MM.1S (cell line): ENCODE results near the gene SLC17A9.

Experiments
- DNase-seq: peaks from one replicate; pipeline ENCODE4 v3.0.0-alpha.2; 2015
- H2AFZ ChIP-seq: fragments of 300-600 bp; sonication (generic); 2 replicates; pipeline ENCODE4 v1.6.0; 2016; ENCODE audit warnings: antibody characterized with exemption, low read length
- H3F3A ChIP-seq: fragments of 300-600 bp; sonication (generic); 2 replicates; pipeline ENCODE4 v1.6.1; 2016; ENCODE audit warnings: mild to moderate bottlenecking, antibody characterized with exemption, low read length, moderate library complexity, mixed read lengths; ENCODE audit not compliant: insufficient read depth
- H3K27ac ChIP-seq: fragments of 300-600 bp; sonication (generic); 2 replicates; pipeline ENCODE4 v1.5.1; 2016; ENCODE audit warnings: mild to moderate bottlenecking, low read length
- H3K27me3 ChIP-seq: fragments of 300-600 bp; sonication (generic); replicated peaks from 2 replicates; pipeline ENCODE4 v1.6.0; 2016; ENCODE audit warnings: low read length; ENCODE audit not compliant: insufficient read depth
- H3K36me3 ChIP-seq: fragments of 300-600 bp; sonication (generic); replicated peaks from 2 replicates; pipeline ENCODE4 v1.6.1; 2016; ENCODE audit warnings: mild to moderate bottlenecking, low read length, mixed read lengths; ENCODE audit not compliant: insufficient read depth
- H3K4me1 ChIP-seq: fragments of 300-600 bp; sonication (generic); 2 replicates; pipeline ENCODE4 v1.6.1; 2016; ENCODE audit warnings: low read length, mixed read lengths
- H3K4me2 ChIP-seq: fragments of 300-600 bp; sonication (generic); 2 replicates; pipeline ENCODE4 v1.6.0; 2016; ENCODE audit warnings: low read depth, low read length
- H3K4me3 ChIP-seq: fragments of 300-600 bp; sonication (generic); 2 replicates; pipeline ENCODE4 v1.5.1; 2016; ENCODE audit warnings: low read length, mixed read lengths
- H3K79me2 ChIP-seq: fragments of 300-600 bp; sonication (generic); 2 replicates; pipeline ENCODE4 v1.6.1; 2016; ENCODE audit warnings: mixed run types, low read length, mixed read lengths
- H3K9ac ChIP-seq: fragments of 300-600 bp; sonication (generic); 2 replicates; pipeline ENCODE4 v1.6.1; 2016; ENCODE audit warnings: low read length, mixed read lengths
- H3K9me2 ChIP-seq: fragments of 300-600 bp; sonication (generic); replicated peaks from 2 replicates; pipeline ENCODE4 v1.6.1; 2016; ENCODE audit warnings: mild to moderate bottlenecking, low read length, mixed read lengths; ENCODE audit not compliant: insufficient read depth
- H3K9me3 ChIP-seq: fragments of 300-600 bp; sonication (generic); replicated peaks from 2 replicates; pipeline ENCODE4 v1.6.1; 2016; ENCODE audit warnings: mild to moderate bottlenecking, low read length, mixed read lengths; ENCODE audit not compliant: insufficient read depth
- H4K20me1 ChIP-seq: fragments of 300-600 bp; sonication (generic); 2 replicates; pipeline ENCODE4 v1.6.1; 2016; ENCODE audit warnings: mild to moderate bottlenecking, low read length, moderate library complexity, mixed read lengths; ENCODE audit not compliant: insufficient read depth
- CTCF ChIP-seq: fragments of 300-600 bp; sonication (generic); IDR thresholded peaks from 2 replicates; pipeline ENCODE4 v1.5.1; 2016; ENCODE audit warnings: antibody characterized with exemption, low read length, mixed read lengths
- EZH2 ChIP-seq: fragments of 300-600 bp; sonication (generic); optimal IDR thresholded peaks from 2 replicates; pipeline ENCODE3; 2017; ENCODE audit warnings: low read depth, mild to moderate bottlenecking, antibody characterized with exemption, low read length, mixed read lengths
- EZH2phosphoT487 ChIP-seq: fragments of 300-600 bp; sonication (generic); IDR thresholded peaks from 2 replicates; pipeline ENCODE4 v1.6.1; 2018; ENCODE audit warnings: antibody characterized with exemption, low read length

Gene SLC17A9

GRCh38 chr20:62976886-62977285 lies 24.4 kb downstream of the SLC17A9 start:
- Histone ChIP-seq H3K9me3 (no peaks in the 10 kb centered on the region), H3K4me1 (peaks cover 16% of the 10 kb centered on the region), H3K27me3 (peaks cover 91% of the 10 kb centered on the region), H4K20me1 (no peaks in the 10 kb centered on the region), H3K4me2 (peak overlapping the region; percentile 72), H3F3A (no peaks in the 10 kb centered on the region), H3K9ac (no peak overlapping the region), H2AFZ (no peak overlapping the region), H3K27ac (no peak overlapping the region), H3K79me2 (no peaks in the 10 kb centered on the region), H3K36me3 (no peaks in the 10 kb centered on the region), H3K4me3 (no peak overlapping the region), H3K9me2 (no peaks in the 10 kb centered on the region)
- TF ChIP-seq EZH2phosphoT487, result no peak
- no peak for TF ChIP-seq CTCF
- TF ChIP-seq EZH2, result no peak
- DNase-seq, result no peak

GRCh38 chr20:62977613-62978560 lies 25.4 kb downstream of the SLC17A9 start:
- no peak overlapping the region; the same call in 1 of the 2 replicates for H3K9ac ChIP-seq
- H3K9me3 ChIP-seq, result no peaks in the 10 kb centered on the region
- no peak overlapping the region for H3K27ac ChIP-seq
- no peaks in the 10 kb centered on the region for H3K36me3 ChIP-seq
- no peaks in the 10 kb centered on the region for H4K20me1 ChIP-seq
- peaks cover 93% of the 10 kb centered on the region for H3K27me3 ChIP-seq
- H3K79me2 ChIP-seq, result no peaks in the 10 kb centered on the region
- DNase-seq, result peak; percentile 70
- TF ChIP-seq EZH2 (no peak), EZH2phosphoT487 (no peak), CTCF (no peak)
- H3K4me3 ChIP-seq, result peak overlapping the region; percentile 24
- H3K4me2 ChIP-seq, result peak overlapping the region; percentile 72
- no peak overlapping the region for H2AFZ ChIP-seq
- no peaks in the 10 kb centered on the region for H3K9me2 ChIP-seq
- no peaks in the 10 kb centered on the region for H3F3A ChIP-seq
- peaks cover 16% of the 10 kb centered on the region for H3K4me1 ChIP-seq

DNA sequence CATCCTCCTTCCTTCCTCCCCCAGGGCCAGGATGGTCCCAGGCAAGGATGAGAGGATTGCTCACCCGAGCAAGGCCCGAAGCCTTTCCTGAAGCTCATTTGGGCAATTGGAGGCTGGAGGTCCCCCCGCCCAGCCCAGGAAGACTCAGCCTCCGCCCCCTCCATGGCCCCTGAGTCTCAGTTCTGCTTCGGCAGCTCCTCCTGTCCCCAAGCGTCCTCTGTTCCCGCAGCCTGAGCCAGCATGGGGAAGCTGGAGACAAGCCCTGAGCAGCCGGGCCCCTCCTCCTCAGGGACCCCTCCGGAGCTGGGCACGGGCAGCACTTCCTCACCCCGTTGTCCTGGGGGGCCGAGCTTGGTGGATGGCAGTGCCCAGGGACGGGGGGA lies 26.0 kb downstream of the SLC17A9 start:
- Histone ChIP-seq H3K79me2 (no peaks in the 10 kb centered on the region), H3K4me1 (peaks cover 16% of the 10 kb centered on the region), H3K9ac (no peak overlapping the region), H3K36me3 (no peaks in the 10 kb centered on the region), H3K9me2 (no peaks in the 10 kb centered on the region), H3K27ac (no peak overlapping the region), H3K4me2 (no peak overlapping the region), H3K9me3 (no peaks in the 10 kb centered on the region), H4K20me1 (no peaks in the 10 kb centered on the region), H2AFZ (no peak overlapping the region), H3K27me3 (peaks cover 93% of the 10 kb centered on the region), H3K4me3 (no peak overlapping the region), H3F3A (no peaks in the 10 kb centered on the region)
- DNase-seq, result no peak
- no peak for TF ChIP-seq EZH2phosphoT487
- no peak for TF ChIP-seq CTCF
- no peak for TF ChIP-seq EZH2
